H1 (cell line): Measurements from ENCODE around the gene DRAM1. TPM values are rescaled to one million over a fixed set of nuclear protein-coding genes. Genes with fewer than 3 reads are reported as not detected.

Experiments used
- CBX5 ChIP-seq: fragments of 300-800, 300-1000 bp; sonication (generic); IDR thresholded peaks from 2 replicates; pipeline ENCODE4 v1.7.1; 2016; ENCODE audit warnings: antibody characterized with exemption, low read length, low read depth
- CEBPB ChIP-seq: IDR thresholded peaks from 2 replicates; pipeline ENCODE4 v1.6.1; 2012; ENCODE audit warnings: low read depth, low read length
- SP4 ChIP-seq: IDR thresholded peaks from 2 replicates; pipeline ENCODE4 v1.6.1; 2012; ENCODE audit warnings: low read length, inconsistent platforms
- TAF1 ChIP-seq: IDR thresholded peaks from 2 replicates; pipeline ENCODE4 v1.6.1; 2011; ENCODE audit warnings: mild to moderate bottlenecking, low read depth, low read length
- polyA plus RNA-seq, 7 experiments: library from polyadenylated mRNA; depleted of rRNA in 3 of 7; stranded (reverse) in 5 of 7; unstranded in 2 of 7; fragments of >200 nt in 5 of 7; fragments of 200-250 nt in 2 of 7; gene quantifications; 1 replicate in 5 of 7; 2 replicates in 1 of 7; 4 replicates in 1 of 7; pipeline versions ENCODE4 v1.2.1 to v1.2.3, GENCODE V29; 2011 to 2013; ENCODE audit warnings: missing spikeins in 2 of 7, mixed read lengths in 2 of 7
- total RNA-seq: library from RNA; stranded (reverse); fragmentation: NEBNext Ultra II Directional; extraction: Animal tissue kit (Norgen Biotek cat#: 25700); gene quantifications from 2 replicates; pipeline ENCODE4 v1.2.1, GENCODE V29; 2021
- TF ChIP-seq, protein P1 (sequence below): IDR thresholded peaks from 2 replicates; pipeline ENCODE4 v1.6.1; 2012; ENCODE audit warnings: low read length, inconsistent platforms

The DRAM1 gene
- total and polyA plus RNA-seq, 2 of the 8 experiments (the other 6 are each of a cell fraction or from before 2014, with no cell fraction given): 4.6 to 6.2 TPM

DNA sequence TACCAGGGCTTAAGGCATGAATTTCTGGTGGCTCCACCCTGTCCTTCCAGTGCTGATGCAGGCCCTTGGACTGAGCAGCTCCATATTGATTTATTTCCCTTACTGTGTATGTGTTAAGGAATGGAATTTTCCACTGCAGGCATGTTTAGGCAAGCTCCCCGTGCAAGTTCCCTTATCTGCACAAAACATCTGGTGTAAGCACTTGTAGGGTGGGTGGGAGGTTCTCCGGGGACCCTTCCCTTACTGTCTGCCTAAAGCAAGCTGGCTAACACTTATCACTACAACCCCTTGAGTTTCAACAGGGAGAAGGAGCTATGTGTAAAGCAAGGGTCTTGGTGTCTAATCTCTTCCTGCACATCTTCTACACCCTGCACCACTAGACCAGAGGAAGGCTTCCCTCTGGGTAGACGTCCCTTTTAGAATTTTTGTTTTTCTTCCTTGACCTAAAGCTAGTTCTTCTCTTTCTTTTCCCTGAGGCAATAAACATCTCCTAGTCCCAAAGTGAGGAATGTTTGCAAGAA, 22.0 kb upstream of the DRAM1 start (continued):
- TF ChIP-seq, protein P1, sequence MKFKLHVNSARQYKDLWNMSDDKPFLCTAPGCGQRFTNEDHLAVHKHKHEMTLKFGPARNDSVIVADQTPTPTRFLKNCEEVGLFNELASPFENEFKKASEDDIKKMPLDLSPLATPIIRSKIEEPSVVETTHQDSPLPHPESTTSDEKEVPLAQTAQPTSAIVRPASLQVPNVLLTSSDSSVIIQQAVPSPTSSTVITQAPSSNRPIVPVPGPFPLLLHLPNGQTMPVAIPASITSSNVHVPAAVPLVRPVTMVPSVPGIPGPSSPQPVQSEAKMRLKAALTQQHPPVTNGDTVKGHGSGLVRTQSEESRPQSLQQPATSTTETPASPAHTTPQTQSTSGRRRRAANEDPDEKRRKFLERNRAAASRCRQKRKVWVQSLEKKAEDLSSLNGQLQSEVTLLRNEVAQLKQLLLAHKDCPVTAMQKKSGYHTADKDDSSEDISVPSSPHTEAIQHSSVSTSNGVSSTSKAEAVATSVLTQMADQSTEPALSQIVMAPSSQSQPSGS: no peak
- TF ChIP-seq CEBPB (no peak), TAF1 (no peak), CBX5 (no peak), SP4 (no peak)
